NB4 (cell line): ENCODE results near the gene GRM1.

Experiments
- CTCF ChIP-seq: IDR thresholded peaks from one replicate; pipeline ENCODE4 v1.5.1; 2012; ENCODE audit warnings: low read depth, low read length
- MYC ChIP-seq: IDR thresholded peaks from 2 replicates; pipeline ENCODE4 v1.6.1; 2011; ENCODE audit warnings: low read depth, low read length
- POLR2A ChIP-seq: IDR thresholded peaks from 2 replicates; pipeline ENCODE4 v1.6.1; 2011; ENCODE audit warnings: mild to moderate bottlenecking; ENCODE audit not compliant: insufficient read length; ENCODE audit errors: extremely low read depth

GRCh38 chr6:146111881-146112450 is 83.1 kb downstream of the GRM1 start:
- no peak for TF ChIP-seq CTCF
- no peak for TF ChIP-seq MYC
- no peak for TF ChIP-seq POLR2A
